ENCODE measurements around the gene HELZ.

GRCh38 chr17:67096609-67097008 lies 148.4 kb downstream of the HELZ start:
- no peak for TF ChIP-seq CTCF (IDR thresholded peaks at IDR 0.05)
- TF ChIP-seq EP300 (IDR thresholded peaks at IDR 0.05), result no peak
